Neural cell (in vitro differentiated cells): ENCODE data around the gene ACTL8. TPM values are rescaled to one million over a fixed set of nuclear protein-coding genes. Genes with fewer than 3 reads are reported as not detected.

Experiments
- H2AFZ ChIP-seq: fragments of 200-600, 300-800 bp; sonication (generic), shearing (Covaris generic); 2 replicates; pipeline ENCODE4 v1.6.0; 2014; ENCODE audit warnings: low read depth, mild to moderate bottlenecking, antibody characterized with exemption, low read length, moderate library complexity
- H3F3A ChIP-seq: fragments of 200-600 bp; shearing (Covaris generic); 2 replicates; pipeline ENCODE4 v1.6.1; 2016; ENCODE audit warnings: mild to moderate bottlenecking, moderate library complexity, mixed read lengths, antibody characterized with exemption, low read length; ENCODE audit not compliant: insufficient read depth, poor library complexity, severe bottlenecking
- H3K27ac ChIP-seq: fragments of 200-600, 300-800 bp; sonication (generic), shearing (Covaris generic); 2 replicates; pipeline ENCODE4 v1.5.1; 2014; ENCODE audit warnings: mild to moderate bottlenecking, low read length, moderate library complexity
- H3K27me3 ChIP-seq: fragments of 300-800, 200-600 bp; sonication (generic), shearing (Covaris generic); 2 replicates; pipeline ENCODE4 v1.6.0; 2014; ENCODE audit warnings: mild to moderate bottlenecking, low read depth, low read length, moderate library complexity; ENCODE audit not compliant: insufficient read depth
- H3K36me3 ChIP-seq: fragments of 300-800, 200-600 bp; sonication (generic), shearing (Covaris generic); 2 replicates; pipeline ENCODE4 v1.5.1; 2014; ENCODE audit warnings: mild to moderate bottlenecking, antibody characterized with exemption, low read length, moderate library complexity; ENCODE audit not compliant: insufficient read depth
- H3K4me2 ChIP-seq: fragments of 300-800, 200-600 bp; sonication (generic), shearing (Covaris generic); 2 replicates; pipeline ENCODE4 v1.6.0; 2014; ENCODE audit warnings: mild to moderate bottlenecking, low read length
- H3K4me3 ChIP-seq: fragments of 300-800, 200-600 bp; sonication (generic), shearing (Covaris generic); 2 replicates; pipeline ENCODE4 v1.5.1; 2014; ENCODE audit warnings: mild to moderate bottlenecking, low read length, moderate library complexity
- H3K79me2 ChIP-seq: fragments of 200-600 bp; shearing (Covaris generic); replicated peaks from 2 replicates; pipeline ENCODE4 v1.6.0; 2014; ENCODE audit warnings: mild to moderate bottlenecking, low read length, moderate library complexity; ENCODE audit not compliant: insufficient read depth
- H3K9ac ChIP-seq: fragments of 300-800, 200-600 bp; sonication (generic), shearing (Covaris generic); 2 replicates; pipeline ENCODE4 v1.6.1; 2016; ENCODE audit warnings: mild to moderate bottlenecking, low read length, mixed read lengths
- H3K9me2 ChIP-seq: fragments of 200-600 bp; shearing (Covaris generic); 2 replicates; pipeline ENCODE4 v1.6.1; 2016; ENCODE audit warnings: mild to moderate bottlenecking, low read length, mixed read lengths; ENCODE audit not compliant: insufficient read depth
- H3K9me3 ChIP-seq: fragments of 200-600, 300-800 bp; sonication (generic), shearing (Covaris generic); 2 replicates; pipeline ENCODE4 v1.6.1; 2016; ENCODE audit warnings: mild to moderate bottlenecking, mixed run types, low read length, moderate library complexity, mixed read lengths
- H4K20me1 ChIP-seq: fragments of 200-600 bp; shearing (Covaris generic); 2 replicates; pipeline ENCODE4 v1.6.1; 2016; ENCODE audit warnings: mild to moderate bottlenecking, mixed run types; ENCODE audit not compliant: insufficient read depth
- EP300 ChIP-seq: fragments of 450-650 bp; conservative IDR thresholded peaks from 2 replicates; pipeline ENCODE4 v1.6.1; 2014; ENCODE audit warnings: antibody characterized with exemption, mild to moderate bottlenecking, moderate library complexity; ENCODE audit not compliant: poor library complexity, severe bottlenecking
- EZH2 ChIP-seq: fragments of 200-600, 300-800 bp; shearing (Covaris generic), sonication (generic); IDR thresholded peaks from 2 replicates; pipeline ENCODE4 v1.6.1; 2014; ENCODE audit warnings: antibody characterized with exemption, low read length, borderline replicate concordance, mild to moderate bottlenecking; ENCODE audit not compliant: insufficient read depth, poor library complexity, severe bottlenecking
- MXI1 ChIP-seq: fragments of 450-650 bp; conservative IDR thresholded peaks from 2 replicates; pipeline ENCODE4 v1.6.1; 2014; ENCODE audit warnings: antibody characterized with exemption, mild to moderate bottlenecking; ENCODE audit not compliant: poor library complexity, severe bottlenecking
- POLR2AphosphoS5 ChIP-seq: IDR thresholded peaks from 2 replicates; pipeline ENCODE4 v1.6.1; 2012
- RAD21 ChIP-seq: fragments of 450-650 bp; conservative IDR thresholded peaks from 2 replicates; pipeline ENCODE4 v1.6.1; 2014; ENCODE audit warnings: antibody characterized with exemption, mild to moderate bottlenecking, moderate library complexity
- REST ChIP-seq: IDR thresholded peaks from 2 replicates; pipeline ENCODE4 v1.6.1; 2012; ENCODE audit warnings: borderline replicate concordance
- SMC3 ChIP-seq: fragments of 450-650 bp; conservative IDR thresholded peaks from 2 replicates; pipeline ENCODE4 v1.6.1; 2014; ENCODE audit warnings: antibody characterized with exemption, mild to moderate bottlenecking, moderate library complexity; ENCODE audit not compliant: poor library complexity
- TAF1 ChIP-seq: IDR thresholded peaks from 2 replicates; pipeline ENCODE4 v1.6.1; 2012; ENCODE audit warnings: low read depth
- polyA plus RNA-seq: library from polyadenylated mRNA; depleted of rRNA; stranded (reverse); fragments of >200 nt; gene quantifications from 2 replicates; pipeline ENCODE4 v1.2.3, GENCODE V29; 2014
- TF ChIP-seq, protein P1 (sequence below): fragments of 450-650 bp; IDR thresholded peaks from 2 replicates; pipeline ENCODE4 v1.5.1; 2014; ENCODE audit warnings: antibody characterized with exemption, mild to moderate bottlenecking, moderate library complexity; ENCODE audit not compliant: poor library complexity, severe bottlenecking

The ACTL8 gene
- polyA plus RNA-seq, 1 donor from 2014 or later: not detected

DNA sequence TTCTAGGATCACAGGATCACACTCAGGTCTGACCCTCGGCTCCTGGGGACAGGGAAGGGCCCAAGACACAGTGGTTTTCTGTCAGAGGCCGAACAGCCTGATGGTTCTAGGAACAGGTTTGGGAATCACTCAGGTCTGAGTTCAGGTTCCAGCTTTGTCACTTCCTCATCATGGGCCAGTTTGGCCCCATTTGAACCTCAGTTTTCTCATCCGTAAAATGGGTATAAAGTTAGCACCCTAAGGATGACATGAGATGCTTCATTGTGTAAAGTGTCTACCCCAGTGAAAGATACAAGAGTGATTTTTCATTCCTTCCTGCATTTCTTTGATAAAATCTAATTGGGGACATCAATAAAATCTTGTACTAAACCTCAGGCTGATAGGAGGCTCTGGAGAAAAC is 11.2 kb upstream of the ACTL8 start:
- no peaks in the 10 kb centered on the region for H4K20me1 ChIP-seq
- H3K9me3 ChIP-seq: no peaks in the 10 kb centered on the region
- H3K4me2 ChIP-seq: no peak overlapping the region
- no peak overlapping the region for H2AFZ ChIP-seq
- H3F3A ChIP-seq: no peaks in the 10 kb centered on the region
- H3K27me3 ChIP-seq: no peaks in the 10 kb centered on the region
- no peak overlapping the region for H3K27ac ChIP-seq
- H3K4me3 ChIP-seq: no peak overlapping the region
- no peak overlapping the region for H3K9ac ChIP-seq
- H3K79me2 ChIP-seq: no peaks in the 10 kb centered on the region
- TF ChIP-seq TAF1 (no peak), REST (no peak), SMC3 (no peak), POLR2AphosphoS5 (no peak), EZH2 (no peak), MXI1 (no peak), EP300 (no peak), RAD21 (no peak)
- no peaks in the 10 kb centered on the region for H3K9me2 ChIP-seq
- H3K36me3 ChIP-seq: no peaks in the 10 kb centered on the region

GRCh38 chr1:17744666-17745478 is 10.3 kb upstream of the ACTL8 start:
- Histone ChIP-seq H3K4me3 (no peak overlapping the region), H3K9ac (no peak overlapping the region), H3K9me3 (no peaks in the 10 kb centered on the region), H3K9me2 (no peaks in the 10 kb centered on the region), H2AFZ (no peak overlapping the region), H3K36me3 (no peaks in the 10 kb centered on the region), H3K27ac (no peak overlapping the region), H3K27me3 (no peaks in the 10 kb centered on the region), H3K79me2 (no peaks in the 10 kb centered on the region), H4K20me1 (no peaks in the 10 kb centered on the region), H3F3A (no peaks in the 10 kb centered on the region), H3K4me2 (no peak overlapping the region)
- TF ChIP-seq SMC3: no peak

DNA sequence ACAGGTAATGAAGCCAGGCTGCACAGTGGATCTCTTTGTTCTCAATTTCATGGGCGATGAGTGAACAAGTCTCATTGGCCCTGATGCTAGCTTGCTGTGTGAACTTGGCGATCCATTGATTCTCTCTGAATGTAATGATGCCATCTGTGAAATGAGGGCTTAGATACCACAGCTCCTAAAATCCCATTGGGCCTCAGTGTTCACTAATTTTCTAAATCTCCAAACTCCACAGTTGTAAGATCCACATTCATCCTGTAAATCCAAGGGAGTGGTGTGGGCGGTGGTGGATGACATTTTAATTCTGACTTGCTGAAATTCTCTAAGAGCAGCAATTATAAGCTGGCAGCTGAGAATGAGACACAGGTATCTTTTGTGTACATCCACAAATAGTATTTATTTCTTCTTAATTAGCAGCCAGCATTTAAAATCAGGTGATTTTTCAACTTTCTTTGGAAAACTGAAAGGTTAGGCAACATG is 9.6 kb upstream of the ACTL8 start:
- Histone ChIP-seq H3K9ac (no peak overlapping the region), H3K9me2 (no peaks in the 10 kb centered on the region), H3K4me2 (no peak overlapping the region), H3K9me3 (no peaks in the 10 kb centered on the region), H3K27me3 (no peaks in the 10 kb centered on the region), H2AFZ (no peak overlapping the region), H3K27ac (no peak overlapping the region), H3K36me3 (no peaks in the 10 kb centered on the region), H3K4me3 (no peak overlapping the region), H4K20me1 (no peaks in the 10 kb centered on the region), H3F3A (no peaks in the 10 kb centered on the region), H3K79me2 (no peaks in the 10 kb centered on the region)
- TF ChIP-seq EP300: no peak
- TF ChIP-seq TAF1: no peak
- TF ChIP-seq, protein P1, sequence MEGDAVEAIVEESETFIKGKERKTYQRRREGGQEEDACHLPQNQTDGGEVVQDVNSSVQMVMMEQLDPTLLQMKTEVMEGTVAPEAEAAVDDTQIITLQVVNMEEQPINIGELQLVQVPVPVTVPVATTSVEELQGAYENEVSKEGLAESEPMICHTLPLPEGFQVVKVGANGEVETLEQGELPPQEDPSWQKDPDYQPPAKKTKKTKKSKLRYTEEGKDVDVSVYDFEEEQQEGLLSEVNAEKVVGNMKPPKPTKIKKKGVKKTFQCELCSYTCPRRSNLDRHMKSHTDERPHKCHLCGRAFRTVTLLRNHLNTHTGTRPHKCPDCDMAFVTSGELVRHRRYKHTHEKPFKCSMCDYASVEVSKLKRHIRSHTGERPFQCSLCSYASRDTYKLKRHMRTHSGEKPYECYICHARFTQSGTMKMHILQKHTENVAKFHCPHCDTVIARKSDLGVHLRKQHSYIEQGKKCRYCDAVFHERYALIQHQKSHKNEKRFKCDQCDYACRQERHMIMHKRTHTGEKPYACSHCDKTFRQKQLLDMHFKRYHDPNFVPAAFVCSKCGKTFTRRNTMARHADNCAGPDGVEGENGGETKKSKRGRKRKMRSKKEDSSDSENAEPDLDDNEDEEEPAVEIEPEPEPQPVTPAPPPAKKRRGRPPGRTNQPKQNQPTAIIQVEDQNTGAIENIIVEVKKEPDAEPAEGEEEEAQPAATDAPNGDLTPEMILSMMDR: no peak
- TF ChIP-seq REST: no peak
- TF ChIP-seq SMC3: no peak
- no peak for TF ChIP-seq MXI1
- no peak for TF ChIP-seq POLR2AphosphoS5
- TF ChIP-seq EZH2: no peak
- TF ChIP-seq RAD21: no peak
